ENCODE data around the gene RNF223. TPM values are rescaled to one million over a fixed set of nuclear protein-coding genes. Genes with fewer than 3 reads are reported as not detected.

RNF223 gene
- total and polyA plus RNA-seq, 4 donors, result 0.54 to 2.4 (median 1.4) TPM

DNA sequence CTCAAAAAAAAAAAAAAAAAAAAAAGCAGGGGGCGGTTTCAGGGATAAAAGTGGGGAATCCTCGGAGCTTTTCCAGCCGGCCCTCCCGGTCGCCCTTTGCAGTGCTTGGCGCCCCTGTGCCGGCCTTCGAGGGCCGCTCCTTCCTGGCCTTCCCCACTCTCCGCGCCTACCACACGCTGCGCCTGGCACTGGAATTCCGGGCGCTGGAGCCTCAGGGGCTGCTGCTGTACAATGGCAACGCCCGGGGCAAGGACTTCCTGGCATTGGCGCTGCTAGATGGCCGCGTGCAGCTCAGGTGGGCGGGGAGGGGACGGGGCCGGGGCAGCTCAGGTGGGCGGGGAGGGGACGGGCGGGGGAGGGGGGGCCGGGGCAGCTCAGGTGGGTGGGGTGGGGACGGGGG is 25.3 kb downstream of the RNF223 start:
- ATAC-seq (ENCODE audit: insufficient read depth, low FRiP score) (no peak), DNase-seq (no peak)
- H3K9me3 ChIP-seq (ENCODE audit: control insufficient read depth in 4 of 4, insufficient read depth in 3 of 4, low read length in 3 of 4), result no peaks in the 10 kb centered on the region
- no peaks in the 10 kb centered on the region for H3K4me1 ChIP-seq (ENCODE audit: control insufficient read depth in 5 of 5, insufficient read depth in 5 of 5, low read length in 5 of 5)
- TF ChIP-seq CTCF (IDR thresholded peaks at IDR 0.05; ENCODE audit: control extremely low read depth, extremely low read depth), result no peak
- no peak overlapping the region for H3K27ac ChIP-seq (ENCODE audit: low read depth in 1 of 2, low read length in 1 of 2)
- 90 to 93% methylated on average over 21 to 25 of the region's 28 CpGs for WGBS, 2 donors
- no peak overlapping the region for H3K9ac ChIP-seq (ENCODE audit: insufficient read depth in 1 of 2, low read length in 2 of 2)
- no peaks in the 10 kb centered on the region for H3K27me3 ChIP-seq (ENCODE audit: control insufficient read depth in 3 of 3, insufficient read depth in 3 of 3, low read length in 2 of 3)
- H3K4me3 ChIP-seq, result no peak overlapping the region
- peaks cover 0 to 73% (median 12%) of the 10 kb centered on the region in 4 donors for H3K36me3 ChIP-seq (ENCODE audit: control insufficient read depth in 4 of 4, insufficient read depth in 4 of 4, low read length in 4 of 4)

DNA sequence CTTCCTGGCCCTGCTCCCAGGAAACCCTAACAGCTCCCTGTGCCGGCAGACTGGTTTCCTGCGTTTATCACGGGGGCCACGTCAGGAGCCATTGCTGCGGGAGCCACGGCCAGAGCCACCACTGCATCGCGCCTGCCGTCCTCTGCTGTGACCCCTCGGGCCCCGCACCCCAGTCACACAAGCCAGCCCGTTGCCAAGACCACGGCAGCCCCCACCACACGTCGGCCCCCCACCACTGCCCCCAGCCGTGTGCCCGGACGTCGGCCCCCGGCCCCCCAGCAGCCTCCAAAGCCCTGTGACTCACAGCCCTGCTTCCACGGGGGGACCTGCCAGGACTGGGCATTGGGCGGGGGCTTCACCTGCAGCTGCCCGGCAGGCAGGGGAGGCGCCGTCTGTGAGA is 26.1 kb downstream of the RNF223 start:
- no peak overlapping the region for H3K27ac ChIP-seq (ENCODE audit: low read depth in 1 of 2, low read length in 1 of 2)

DNA sequence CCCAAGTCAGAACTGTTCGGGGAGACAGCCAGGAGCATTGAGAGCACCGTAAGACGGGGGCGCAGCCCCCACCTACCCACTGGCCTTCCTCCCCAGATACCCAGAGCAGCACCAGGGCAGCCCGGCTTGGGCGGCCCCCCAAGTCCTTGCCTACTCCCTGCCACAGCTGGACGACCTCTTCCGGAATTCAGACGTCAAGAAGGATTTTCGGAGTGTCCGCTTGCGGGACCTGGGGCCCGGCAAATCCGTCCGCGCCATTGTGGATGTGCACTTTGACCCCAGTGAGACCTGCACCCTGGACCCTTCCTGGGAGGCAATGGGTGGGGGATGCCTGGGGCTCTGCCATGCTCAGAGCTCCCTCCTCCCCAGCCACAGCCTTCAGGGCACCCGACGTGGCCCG is 26.7 kb downstream of the RNF223 start:
- Histone ChIP-seq H3K36me3 (ENCODE audit: control insufficient read depth in 4 of 4, insufficient read depth in 4 of 4, low read length in 4 of 4) (peaks cover 0 to 73% (median 11%) of the 10 kb centered on the region in 4 donors), H3K27ac (ENCODE audit: low read depth in 1 of 2, low read length in 1 of 2) (no peak overlapping the region), H3K4me3 (no peak overlapping the region), H3K27me3 (ENCODE audit: control insufficient read depth in 3 of 3, insufficient read depth in 3 of 3, low read length in 2 of 3) (no peaks in the 10 kb centered on the region), H3K9ac (ENCODE audit: insufficient read depth in 1 of 2, low read length in 2 of 2) (no peak overlapping the region), H3K4me1 (ENCODE audit: control insufficient read depth in 5 of 5, insufficient read depth in 5 of 5, low read length in 5 of 5) (no peaks in the 10 kb centered on the region), H3K9me3 (ENCODE audit: control insufficient read depth in 4 of 4, insufficient read depth in 3 of 4, low read length in 3 of 4) (no peaks in the 10 kb centered on the region)
- no peak for TF ChIP-seq CTCF (IDR thresholded peaks at IDR 0.05; ENCODE audit: control extremely low read depth, extremely low read depth)
- DNase-seq (no peak), ATAC-seq (ENCODE audit: insufficient read depth, low FRiP score) (no peak)
- 92 to 97% methylated on average over 16 to 19 of the region's 19 CpGs for WGBS, 2 donors

More for the DNA sequence above, 26.1 kb downstream of the RNF223 start:
- H3K4me3 ChIP-seq, result no peak overlapping the region
- no peak for ATAC-seq (ENCODE audit: insufficient read depth, low FRiP score)
- H3K27me3 ChIP-seq (ENCODE audit: control insufficient read depth in 3 of 3, insufficient read depth in 3 of 3, low read length in 2 of 3), result no peaks in the 10 kb centered on the region
- no peak overlapping the region for H3K9ac ChIP-seq (ENCODE audit: insufficient read depth in 1 of 2, low read length in 2 of 2)
- no peak for DNase-seq
- H3K9me3 ChIP-seq (ENCODE audit: control insufficient read depth in 4 of 4, insufficient read depth in 3 of 4, low read length in 3 of 4), result no peaks in the 10 kb centered on the region
- peaks cover 0 to 71% (median 12%) of the 10 kb centered on the region in 4 donors for H3K36me3 ChIP-seq (ENCODE audit: control insufficient read depth in 4 of 4, insufficient read depth in 4 of 4, low read length in 4 of 4)
- TF ChIP-seq CTCF (IDR thresholded peaks at IDR 0.05; ENCODE audit: control extremely low read depth, extremely low read depth), result no peak
- 91 to 92% methylated on average over 25 of the region's 25 CpGs for WGBS, 2 donors
- no peaks in the 10 kb centered on the region for H3K4me1 ChIP-seq (ENCODE audit: control insufficient read depth in 5 of 5, insufficient read depth in 5 of 5, low read length in 5 of 5)

- Histone ChIP-seq H3K4me1 (ENCODE audit: control insufficient read depth in 5 of 5, insufficient read depth in 5 of 5, low read length in 5 of 5) (no peaks in the 10 kb centered on the region), H3K4me3 (no peak overlapping the region), H3K9ac (ENCODE audit: insufficient read depth in 1 of 2, low read length in 2 of 2) (no peak overlapping the region), H3K36me3 (ENCODE audit: control insufficient read depth in 4 of 4, insufficient read depth in 4 of 4, low read length in 4 of 4) (peaks cover 0 to 72% (median 7%) of the 10 kb centered on the region in 4 donors), H3K9me3 (ENCODE audit: control insufficient read depth in 4 of 4, insufficient read depth in 3 of 4, low read length in 3 of 4) (peaks cover 0 to 3% (median 0%) of the 10 kb centered on the region in 4 donors), H3K27ac (ENCODE audit: low read depth in 1 of 2, low read length in 1 of 2) (no peak overlapping the region), H3K27me3 (ENCODE audit: control insufficient read depth in 3 of 3, insufficient read depth in 3 of 3, low read length in 2 of 3) (no peaks in the 10 kb centered on the region)
- no peak for ATAC-seq (ENCODE audit: insufficient read depth, low FRiP score)
- TF ChIP-seq CTCF (IDR thresholded peaks at IDR 0.05; ENCODE audit: control extremely low read depth, extremely low read depth), result no peak
- DNase-seq, result no peak
- 92 to 95% methylated on average over 26 of the region's 26 CpGs for WGBS, 2 donors
These were observed 27.3 kb downstream of the RNF223 start for GRCh38 chr1:1046767-1047166.
